PC-3 (cell line): Measurements from ENCODE around the gene NLGN1.

Experiments
- CTCF ChIP-seq: fragments of 300-600 bp; sonication (generic); conservative IDR thresholded peaks from 2 replicates; pipeline ENCODE4 v1.5.1; 2017; ENCODE audit warnings: antibody characterized with exemption, low read depth, mild to moderate bottlenecking, low read length
- EZH2 ChIP-seq: fragments of 300-600 bp; sonication (generic); IDR thresholded peaks from one replicate; pipeline ENCODE4 v1.6.1; 2017; ENCODE audit warnings: antibody characterized with exemption, mild to moderate bottlenecking, low read length; ENCODE audit not compliant: unreplicated experiment

DNA sequence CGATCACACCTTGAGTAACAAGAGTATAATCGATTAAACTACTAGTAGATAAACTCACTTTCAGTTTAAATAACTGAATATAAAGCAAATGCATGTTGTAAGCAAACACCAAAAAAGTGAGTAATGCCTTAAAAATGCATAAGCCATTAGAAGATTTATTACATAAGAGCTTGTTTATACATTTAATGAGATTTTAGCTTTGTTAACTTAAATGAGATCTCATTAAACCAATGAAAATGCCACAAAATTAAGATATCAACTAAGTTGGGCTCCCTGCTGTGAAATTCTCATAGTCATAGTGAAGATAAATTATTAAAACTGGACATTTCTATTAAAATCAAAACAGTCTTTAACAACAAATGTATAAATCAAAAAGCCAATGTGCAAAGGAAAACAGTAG is 701.2 kb downstream of the NLGN1 start:
- TF ChIP-seq EZH2: no peak
- no peak for TF ChIP-seq CTCF
